C4-2B (cell line): ENCODE measurements around the gene KITLG.
"Not testable (repeated sequence)": the region's sequence is repeated elsewhere in the genome, so short reads cannot be mapped to it uniquely, and the experiment has no call there.

ENCODE experiments used
- CTCF ChIP-seq: fragments of 450-650 bp; conservative IDR thresholded peaks from 2 replicates; pipeline ENCODE4 v1.5.1; 2017; ENCODE audit warnings: mild to moderate bottlenecking
- ZFX ChIP-seq: fragments of 450-650 bp; IDR thresholded peaks from 2 replicates; pipeline ENCODE4 v1.6.1; 2017

GRCh38 chr12:88507851-88508250 is 72.4 kb downstream of the KITLG start:
- TF ChIP-seq CTCF, ZFX: not testable (repeated sequence)
